UCSD-AML1 (cell line): ENCODE measurements around the gene GALNT3.

ENCODE experiments used
- DNase-seq: peaks from one replicate; lab custom pipeline; 2025; ENCODE audit not compliant: unreplicated experiment; lab: John Stamatoyannopoulos, UW

GALNT3 gene

DNA sequence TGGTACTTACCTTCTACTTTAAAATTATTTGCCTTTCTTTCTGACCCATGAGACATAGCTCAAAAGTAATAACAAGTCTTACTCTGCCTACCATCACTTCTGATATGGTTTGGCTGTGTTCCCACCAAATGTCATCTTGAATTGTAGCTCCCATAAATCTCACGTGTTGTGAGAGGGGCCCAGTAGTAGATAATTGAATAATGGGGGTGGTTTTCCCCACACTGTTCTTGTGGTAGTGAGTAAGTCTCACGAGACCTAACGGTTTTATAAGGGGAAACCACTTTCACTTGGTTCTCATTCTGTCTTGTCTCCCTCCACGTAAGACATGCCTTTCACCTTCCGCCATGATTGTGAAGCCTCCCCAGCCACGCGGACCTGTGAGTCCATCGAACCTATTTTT lies 47.5 kb downstream of the GALNT3 start:
- no peak for DNase-seq

DNA sequence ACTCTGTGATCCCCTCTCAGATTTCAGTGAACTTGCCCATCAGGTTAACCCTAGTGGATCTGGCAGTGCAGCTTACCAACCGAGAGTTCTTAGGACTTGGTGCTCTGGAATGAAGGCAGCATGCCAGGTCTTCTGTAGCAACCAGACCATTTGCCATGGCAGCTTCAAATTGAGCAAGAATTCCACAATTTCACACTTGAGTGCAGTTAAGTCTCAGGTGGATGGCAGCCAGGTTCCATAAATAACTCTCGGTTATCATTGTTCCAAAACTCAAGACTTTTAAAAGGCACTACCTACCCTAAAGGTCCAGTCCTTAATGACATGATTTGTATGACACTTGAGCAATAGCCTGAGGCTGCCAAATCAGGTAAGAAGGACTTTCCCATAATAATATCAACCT lies 48.1 kb downstream of the GALNT3 start:
- DNase-seq = no peak

DNA sequence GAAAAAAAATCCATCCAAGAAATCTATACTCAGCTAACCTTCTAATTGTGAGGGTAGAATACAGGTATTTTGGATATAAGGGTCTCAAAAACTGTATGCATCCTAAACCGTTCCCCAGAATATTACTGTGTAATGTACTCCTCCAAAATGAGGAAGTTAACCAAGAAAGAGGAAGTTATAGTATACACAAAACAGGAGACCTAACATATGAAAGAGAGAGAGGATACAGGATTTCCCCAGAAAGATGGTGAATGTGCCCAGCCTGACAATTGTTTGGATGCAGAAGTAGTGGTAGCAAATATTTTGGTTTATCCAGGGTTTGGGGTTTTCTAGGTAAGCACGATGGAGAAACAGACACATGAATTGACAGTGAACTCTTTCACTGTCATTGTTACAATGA lies 50.6 kb downstream of the GALNT3 start:
- DNase-seq = no peak

DNA sequence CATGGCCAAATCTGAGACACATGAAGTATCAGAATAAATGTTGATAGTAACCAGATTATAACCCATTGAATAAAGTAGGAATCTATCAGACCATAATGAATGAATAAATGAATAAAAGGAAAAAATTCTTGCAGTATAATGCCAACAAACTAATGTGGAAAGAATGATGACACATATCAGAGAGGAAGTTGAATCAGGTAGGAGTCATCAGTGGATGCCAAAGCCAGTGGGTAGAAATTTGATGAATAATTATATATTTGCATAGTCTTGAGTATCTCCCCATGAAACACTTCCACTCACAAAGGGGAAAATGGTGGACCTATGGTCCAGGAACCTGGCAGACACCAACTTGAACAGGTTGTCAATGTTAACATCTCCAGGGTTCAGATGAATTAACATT lies 68.6 kb downstream of the GALNT3 start:
- DNase-seq = no peak

DNA sequence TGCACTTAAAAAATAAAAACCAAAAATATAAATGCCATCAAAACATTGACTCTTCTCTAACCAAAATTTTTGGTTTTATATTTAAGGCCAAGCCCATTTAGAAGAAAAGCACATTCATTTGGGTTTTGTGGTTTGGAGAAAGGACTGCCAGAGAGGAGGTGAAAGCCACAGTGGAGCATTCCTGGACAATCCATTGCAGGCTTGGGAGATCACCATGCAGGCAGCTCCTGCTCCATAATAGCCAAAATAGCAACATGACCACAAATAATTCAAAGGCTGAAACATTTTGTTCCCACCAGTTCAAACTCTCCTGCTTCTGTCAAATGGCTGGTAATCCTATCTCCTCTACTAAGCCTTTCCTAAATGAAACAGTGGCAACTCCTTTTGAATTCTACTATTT lies 73.5 kb downstream of the GALNT3 start:
- DNase-seq = no peak

DNA sequence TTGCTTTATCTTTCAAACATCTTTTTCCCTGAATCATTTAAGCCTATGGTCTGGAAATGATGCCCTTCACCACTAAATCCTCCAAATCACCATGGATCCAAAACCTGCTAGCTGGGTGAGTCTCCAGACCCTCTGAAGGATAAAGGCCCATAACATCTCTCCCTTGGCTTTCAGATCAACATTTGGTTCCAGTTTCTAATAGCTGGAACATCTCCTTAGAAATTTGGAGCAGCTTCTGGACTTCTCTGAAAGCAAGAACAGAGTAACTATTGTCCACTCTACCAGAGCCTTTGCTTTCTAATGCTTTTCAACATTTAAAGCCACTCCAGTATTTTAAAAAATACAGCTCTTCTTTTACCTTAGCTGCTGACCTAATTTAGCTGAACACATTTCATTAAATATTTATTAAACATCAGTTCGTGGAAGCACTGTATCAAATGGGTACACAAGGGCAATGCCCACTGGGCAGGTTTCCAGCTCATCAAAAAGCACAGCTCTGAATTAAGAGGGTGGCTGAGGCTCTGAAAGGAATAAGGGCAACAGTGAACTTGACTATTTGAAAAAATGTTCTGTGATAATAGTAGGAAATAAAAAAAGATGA lies 75.3 kb downstream of the GALNT3 start:
- DNase-seq = no peak

DNA sequence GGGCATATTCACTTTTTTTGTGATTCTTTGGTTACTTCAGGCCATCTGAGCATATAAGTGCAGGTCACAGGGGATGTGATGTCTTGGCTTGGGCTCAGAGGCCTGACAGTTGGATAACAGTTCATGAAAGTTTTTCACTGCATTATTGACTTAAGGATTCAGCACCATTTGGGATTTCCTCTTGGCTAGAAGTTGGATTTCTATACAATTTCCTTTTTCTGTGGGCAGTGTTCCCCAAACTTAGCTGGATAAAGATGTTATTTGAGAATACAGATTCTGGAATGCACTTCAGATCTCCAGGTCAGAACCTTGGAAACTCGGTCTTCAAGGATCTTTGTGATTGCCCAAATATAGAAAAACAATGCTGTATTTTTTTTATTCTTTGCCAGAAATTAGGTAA lies 78.0 kb downstream of the GALNT3 start:
- DNase-seq = no peak

DNA sequence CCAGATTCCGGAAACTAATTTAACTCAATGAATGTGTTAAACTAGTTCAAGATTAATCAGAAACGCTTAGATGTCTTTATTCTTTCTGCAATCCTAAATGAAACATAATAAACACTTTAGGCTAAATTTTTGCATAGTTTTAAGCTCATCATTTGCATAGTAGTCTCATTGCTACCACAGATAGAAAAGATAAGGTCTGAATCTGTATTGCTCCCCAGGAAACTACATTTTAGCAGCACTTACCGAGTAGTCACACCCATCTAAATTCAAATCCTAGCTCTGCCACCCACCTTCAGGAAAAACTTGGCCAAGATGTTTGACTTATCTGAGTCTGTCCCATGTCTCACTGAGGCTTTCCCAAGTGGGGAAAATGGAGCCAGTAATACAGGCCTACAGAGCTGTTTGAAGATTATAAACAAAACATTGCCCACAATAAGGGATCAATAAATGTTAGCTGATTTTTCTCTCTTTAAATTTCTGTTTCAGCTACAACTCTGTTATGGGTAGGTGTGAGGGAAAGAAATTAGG lies 87.0 kb downstream of the GALNT3 start:
- no peak for DNase-seq

DNA sequence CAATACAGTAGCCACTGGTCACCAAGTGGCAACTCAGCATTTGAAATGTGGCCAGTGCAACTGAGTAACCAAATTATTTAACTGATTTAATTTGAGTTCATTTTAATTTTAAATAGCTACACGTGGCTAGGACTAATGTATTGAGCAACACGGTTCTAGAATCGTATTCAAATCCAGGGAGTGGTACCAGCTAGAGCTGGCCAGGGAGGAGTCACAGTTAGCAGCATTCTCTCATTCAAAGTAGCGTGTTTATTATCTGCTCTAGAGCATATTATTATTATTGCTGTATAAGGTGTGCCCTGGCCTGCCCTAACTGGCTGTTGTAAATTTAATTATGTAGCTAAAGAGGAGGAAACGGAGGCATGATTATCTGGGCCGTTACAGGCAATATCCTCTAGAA lies 92.9 kb downstream of the GALNT3 start:
- DNase-seq = no peak

DNA sequence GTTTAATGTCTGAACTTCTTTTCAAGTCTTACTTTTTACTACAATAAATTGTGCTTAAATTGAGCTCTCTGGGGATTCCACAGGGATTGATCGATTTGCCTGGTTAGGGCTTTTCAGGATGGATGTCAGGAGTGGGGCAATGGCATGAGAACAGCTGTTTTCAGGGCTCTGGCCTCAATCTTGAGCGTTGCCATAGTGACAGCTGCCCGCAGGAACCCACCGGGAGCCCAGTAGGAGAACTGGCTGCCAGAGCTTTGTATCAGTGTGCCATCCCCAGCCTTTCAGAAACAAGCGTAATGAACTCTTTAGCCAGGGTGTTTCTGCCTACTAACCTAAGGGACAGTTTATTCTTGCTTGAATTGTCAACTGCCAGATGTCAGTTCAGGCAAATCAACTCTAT lies 93.5 kb downstream of the GALNT3 start:
- no peak for DNase-seq

DNA sequence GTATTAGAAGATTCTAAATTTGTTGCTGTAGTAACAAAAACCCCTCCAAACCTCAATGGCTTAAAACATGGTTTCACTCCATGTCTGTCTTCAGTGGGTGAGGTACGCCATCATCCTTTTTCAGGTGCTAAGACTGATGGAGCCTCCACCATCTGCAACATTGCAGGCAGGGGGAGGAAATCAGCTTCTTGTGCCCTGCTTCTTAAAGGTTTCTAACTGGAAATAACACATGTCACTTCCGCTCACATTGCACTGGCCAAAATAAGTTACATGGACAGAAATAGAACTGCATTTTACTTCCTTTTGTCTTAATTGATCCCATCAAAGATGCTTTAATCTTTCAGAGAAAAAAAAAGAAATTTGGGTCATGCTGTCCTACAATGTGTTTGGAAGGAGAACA lies 94.1 kb downstream of the GALNT3 start:
- no peak for DNase-seq

DNA sequence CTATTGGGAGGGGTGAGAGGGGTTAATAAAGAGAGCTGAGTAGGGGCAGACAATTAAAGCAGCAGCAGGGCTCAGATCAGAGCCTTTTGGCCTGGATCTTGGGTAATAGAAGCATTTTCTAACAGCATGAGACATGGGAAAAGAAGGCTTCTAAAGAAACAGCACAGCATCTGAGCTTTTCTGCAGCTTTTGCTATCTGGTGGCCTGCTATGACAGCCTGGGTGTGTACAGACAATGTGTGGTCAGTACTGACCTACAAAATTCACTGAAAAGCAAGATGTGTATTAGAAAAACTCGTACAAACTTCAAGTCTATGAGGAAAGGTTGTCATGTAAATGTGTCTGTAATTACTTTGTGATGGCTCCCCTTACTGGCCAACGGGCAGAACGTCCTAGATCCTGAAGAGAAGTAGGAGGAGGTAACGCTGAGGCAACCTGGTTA lies 95.6 kb downstream of the GALNT3 start:
- DNase-seq = peak; percentile 5

DNA sequence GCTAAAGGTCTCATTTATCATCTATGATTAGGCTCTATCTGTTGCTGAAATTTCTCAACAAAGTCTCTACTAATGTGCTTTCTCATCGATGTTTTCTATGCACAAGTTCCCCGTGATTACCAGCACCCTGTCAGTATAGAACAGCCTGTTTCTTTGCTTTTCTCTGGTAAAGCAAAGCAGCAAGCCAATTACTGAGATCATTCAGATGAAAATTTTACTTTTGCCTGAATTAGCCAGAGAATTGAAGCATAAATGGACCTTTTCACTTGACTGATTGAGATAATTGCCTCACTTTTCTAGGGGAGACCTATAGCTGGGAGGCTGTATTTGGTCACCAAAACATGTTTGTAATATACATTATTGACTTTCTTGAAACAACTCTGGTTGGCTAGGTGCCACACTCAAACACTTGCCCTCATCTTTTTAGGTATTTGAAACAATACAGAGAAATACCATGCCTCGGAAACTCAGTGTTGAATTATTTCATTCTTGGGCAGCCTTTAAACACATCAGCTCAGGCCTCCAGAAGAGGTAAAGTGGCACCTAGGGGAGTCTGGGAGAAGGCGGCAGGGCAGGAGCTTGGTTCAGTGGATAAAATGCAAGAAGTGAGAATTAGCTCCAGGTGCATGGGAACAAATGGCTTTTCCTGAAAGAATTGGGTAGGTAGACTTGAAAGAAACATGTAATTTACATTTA lies 96.2 kb downstream of the GALNT3 start:
- no peak for DNase-seq
